ENCODE data around the gene LGI2.

DNA sequence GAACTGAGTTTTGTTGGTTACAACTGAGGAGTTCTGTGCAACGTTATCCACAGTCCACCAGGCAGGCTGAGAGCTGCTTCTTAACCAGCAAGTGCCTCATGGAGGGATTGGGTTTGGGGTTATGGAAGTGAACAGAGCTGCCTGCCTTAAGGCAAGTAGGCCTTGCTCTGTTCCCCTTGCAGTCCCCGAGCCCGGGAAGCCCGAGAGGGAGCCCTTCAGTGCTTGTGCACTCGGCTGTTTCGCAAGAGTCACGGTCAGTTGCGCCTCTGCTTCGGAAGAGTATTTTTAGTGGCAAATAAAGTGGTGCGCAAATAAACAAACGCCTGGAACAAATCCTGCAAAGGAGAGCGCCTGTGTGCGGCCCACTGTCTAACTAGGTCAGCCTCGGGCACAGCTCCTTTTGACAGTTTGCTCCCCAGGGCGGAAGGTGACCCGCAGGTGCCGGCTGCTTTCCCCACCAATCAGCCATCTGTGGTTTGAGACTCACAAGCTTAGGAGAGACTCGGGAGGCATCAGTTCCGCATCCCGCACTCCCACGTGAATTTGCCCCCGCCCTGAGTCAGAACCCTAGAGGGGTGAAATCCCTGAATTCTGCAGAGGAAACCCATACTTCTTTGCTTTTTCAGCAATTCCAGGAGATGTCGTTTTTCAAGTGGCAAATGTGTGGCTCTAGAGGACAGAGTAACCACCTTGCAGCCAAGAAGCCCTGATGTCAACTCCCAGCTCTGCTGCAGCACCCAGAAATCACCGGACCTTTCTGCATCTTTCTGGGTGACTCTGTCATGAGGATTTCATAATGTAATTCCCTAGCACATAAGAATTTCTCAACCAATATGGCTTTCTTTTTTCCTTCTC is 56.8 kb downstream of the LGI2 start:
- TF ChIP-seq JUNB (CRISPR knock-in tag; conservative IDR thresholded peaks at IDR 0.05) (no peak), ZNF551 (CRISPR knock-in tag; IDR thresholded peaks at IDR 0.05) (no peak), TFAM (CRISPR knock-in tag; conservative IDR thresholded peaks at IDR 0.05) (no peak)
- TF ChIP-seq, protein P1, sequence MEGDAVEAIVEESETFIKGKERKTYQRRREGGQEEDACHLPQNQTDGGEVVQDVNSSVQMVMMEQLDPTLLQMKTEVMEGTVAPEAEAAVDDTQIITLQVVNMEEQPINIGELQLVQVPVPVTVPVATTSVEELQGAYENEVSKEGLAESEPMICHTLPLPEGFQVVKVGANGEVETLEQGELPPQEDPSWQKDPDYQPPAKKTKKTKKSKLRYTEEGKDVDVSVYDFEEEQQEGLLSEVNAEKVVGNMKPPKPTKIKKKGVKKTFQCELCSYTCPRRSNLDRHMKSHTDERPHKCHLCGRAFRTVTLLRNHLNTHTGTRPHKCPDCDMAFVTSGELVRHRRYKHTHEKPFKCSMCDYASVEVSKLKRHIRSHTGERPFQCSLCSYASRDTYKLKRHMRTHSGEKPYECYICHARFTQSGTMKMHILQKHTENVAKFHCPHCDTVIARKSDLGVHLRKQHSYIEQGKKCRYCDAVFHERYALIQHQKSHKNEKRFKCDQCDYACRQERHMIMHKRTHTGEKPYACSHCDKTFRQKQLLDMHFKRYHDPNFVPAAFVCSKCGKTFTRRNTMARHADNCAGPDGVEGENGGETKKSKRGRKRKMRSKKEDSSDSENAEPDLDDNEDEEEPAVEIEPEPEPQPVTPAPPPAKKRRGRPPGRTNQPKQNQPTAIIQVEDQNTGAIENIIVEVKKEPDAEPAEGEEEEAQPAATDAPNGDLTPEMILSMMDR (IDR thresholded peaks at IDR 0.05 in 2 of 3, conservative IDR thresholded peaks at IDR 0.05 in 1 of 3; ENCODE audit: insufficient read depth in 2 of 3, low read depth in 1 of 3, low read length in 3 of 3): no peak
